ENCODE results near the gene ARID5B.

GRCh38 chr10:62081341-62082270 is 180.1 kb downstream of the ARID5B start:
- TF ChIP-seq GATA3 (IDR thresholded peaks at IDR 0.05; ENCODE audit: low read depth, low read length) (no peak), GATA2 (IDR thresholded peaks at IDR 0.05; ENCODE audit: low read depth, low read length) (no peak)
